AG04449 (cell line): Measurements from ENCODE around the gene OXGR1.

ENCODE experiments used
- CTCF ChIA-PET: fragments of 350-600 bp; formaldehyde crosslinking; extraction: SDS; loops from one replicate; lab custom pipeline; 2021; ENCODE audit warnings: antibody characterized with exemption; lab: Yijun Ruan, JAX
- POLR2A ChIA-PET: fragments of 400-600, 350-600 bp; formaldehyde crosslinking; extraction: SDS; loops from one replicate; lab custom pipeline; 2020; ENCODE audit warnings: antibody characterized with exemption, inconsistent platforms; lab: Yijun Ruan, JAX
- DNase-seq: peaks from one replicate; pipeline ENCODE4 v3.0.0-alpha.2; 2010; ENCODE audit warnings: low read depth, low spot score
- H3K4me3 ChIP-seq: 2 replicates; pipeline ENCODE4 v1.5.1; 2011; ENCODE audit warnings: low read depth, mild to moderate bottlenecking, control low read depth, low read length
- CTCF ChIP-seq: IDR thresholded peaks from one replicate; pipeline ENCODE4 v1.5.1; 2011; ENCODE audit warnings: mild to moderate bottlenecking, moderate library complexity, low read length, control low read depth, inconsistent platforms; ENCODE audit not compliant: insufficient read depth; ENCODE audit errors: missing control alignments

OXGR1 gene

GRCh38 chr13:97011446-97012131, 17.3 kb upstream of the OXGR1 start:
- CTCF ChIA-PET: interaction anchor here (1.4 kb wide), 1 partner anchor 15 kb away, joined by 4 read pairs; no protein-coding TSS in a partner anchor

DNA sequence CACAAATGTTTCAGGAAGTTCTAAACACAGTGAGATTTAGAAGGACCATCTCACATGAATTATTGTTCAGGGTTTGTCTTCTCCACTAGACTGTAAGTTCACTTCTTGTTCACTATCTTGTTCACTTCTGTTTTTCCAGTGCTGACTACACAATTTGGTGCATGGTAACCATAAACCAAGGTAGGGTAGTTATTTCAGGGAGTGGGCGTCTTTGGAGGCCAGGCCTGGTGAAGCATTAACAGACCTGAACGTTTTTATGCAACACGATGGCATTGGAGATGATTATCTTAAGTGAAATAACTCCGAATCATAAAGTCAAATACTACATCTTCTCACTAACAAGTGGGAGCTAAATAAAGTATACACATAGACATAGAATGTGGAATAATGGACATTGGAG, 14.4 kb upstream of the OXGR1 start:
- DNase-seq: no peak
- CTCF ChIA-PET: interaction anchor here (1.2 kb wide), 1 partner anchor 9 kb away, joined by 3 read pairs; no protein-coding TSS in a partner anchor
- TF ChIP-seq CTCF: no peak
- POLR2A ChIA-PET: no interaction called here
- no peak overlapping the region for H3K4me3 ChIP-seq

More at GRCh38 chr13:97011446-97012131, 17.3 kb upstream of the OXGR1 start:
- no peak overlapping the region for H3K4me3 ChIP-seq
- TF ChIP-seq CTCF: no peak
- no peak for DNase-seq
- POLR2A ChIA-PET: no interaction called here

- no peak for DNase-seq
- POLR2A ChIA-PET: no interaction called here
- no peak for TF ChIP-seq CTCF
- H3K4me3 ChIP-seq: no peak overlapping the region
- CTCF ChIA-PET: interaction anchor here (1.5 kb wide), 1 partner anchor 13 kb away, joined by 7 read pairs; no protein-coding TSS in a partner anchor
Observed at GRCh38 chr13:97005625-97006262, 11.5 kb upstream of the OXGR1 start.

DNA sequence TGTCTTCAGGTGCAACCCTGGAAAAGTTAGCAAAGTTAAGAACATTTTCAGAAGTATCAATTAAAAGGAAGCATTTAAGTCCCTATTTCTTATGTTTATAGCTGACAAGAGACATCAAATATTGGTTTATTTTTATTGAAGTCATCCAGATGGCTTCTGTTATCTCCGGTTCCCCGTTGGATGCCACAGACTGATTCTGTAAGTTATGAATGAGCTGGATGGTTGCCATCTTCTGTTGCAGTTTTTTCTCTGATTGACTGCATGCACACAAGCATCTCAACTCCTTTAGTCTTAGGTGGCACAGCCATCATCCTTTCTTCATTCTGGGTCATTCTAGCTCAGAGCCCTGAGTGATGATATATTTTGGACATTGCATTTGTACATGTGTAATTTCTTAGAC, 10.6 kb upstream of the OXGR1 start:
- no peak overlapping the region for H3K4me3 ChIP-seq
- no peak for TF ChIP-seq CTCF
- POLR2A ChIA-PET: no interaction called here
- no peak for DNase-seq
- CTCF ChIA-PET: interaction anchor here (1.5 kb wide), 1 partner anchor 13 kb away, joined by 7 read pairs; no protein-coding TSS in a partner anchor

- H3K4me3 ChIP-seq: no peak overlapping the region
- ChIA-PET CTCF (interaction anchor here (1.4 to 2.6 kb wide), 3 partner anchors 14 to 795 kb away, joined by 3 to 9 read pairs (median 7); no protein-coding TSS in a partner anchor), POLR2A (no interaction called here)
- no peak for DNase-seq
- TF ChIP-seq CTCF: no peak
Observed at GRCh38 chr13:97004096-97004876, 10.0 kb upstream of the OXGR1 start.
